Measurements from ENCODE around the gene PKD1L1.
A peak's percentile ranks its signal among the peaks of the same experiment; 100 is the strongest.

PKD1L1 gene

DNA sequence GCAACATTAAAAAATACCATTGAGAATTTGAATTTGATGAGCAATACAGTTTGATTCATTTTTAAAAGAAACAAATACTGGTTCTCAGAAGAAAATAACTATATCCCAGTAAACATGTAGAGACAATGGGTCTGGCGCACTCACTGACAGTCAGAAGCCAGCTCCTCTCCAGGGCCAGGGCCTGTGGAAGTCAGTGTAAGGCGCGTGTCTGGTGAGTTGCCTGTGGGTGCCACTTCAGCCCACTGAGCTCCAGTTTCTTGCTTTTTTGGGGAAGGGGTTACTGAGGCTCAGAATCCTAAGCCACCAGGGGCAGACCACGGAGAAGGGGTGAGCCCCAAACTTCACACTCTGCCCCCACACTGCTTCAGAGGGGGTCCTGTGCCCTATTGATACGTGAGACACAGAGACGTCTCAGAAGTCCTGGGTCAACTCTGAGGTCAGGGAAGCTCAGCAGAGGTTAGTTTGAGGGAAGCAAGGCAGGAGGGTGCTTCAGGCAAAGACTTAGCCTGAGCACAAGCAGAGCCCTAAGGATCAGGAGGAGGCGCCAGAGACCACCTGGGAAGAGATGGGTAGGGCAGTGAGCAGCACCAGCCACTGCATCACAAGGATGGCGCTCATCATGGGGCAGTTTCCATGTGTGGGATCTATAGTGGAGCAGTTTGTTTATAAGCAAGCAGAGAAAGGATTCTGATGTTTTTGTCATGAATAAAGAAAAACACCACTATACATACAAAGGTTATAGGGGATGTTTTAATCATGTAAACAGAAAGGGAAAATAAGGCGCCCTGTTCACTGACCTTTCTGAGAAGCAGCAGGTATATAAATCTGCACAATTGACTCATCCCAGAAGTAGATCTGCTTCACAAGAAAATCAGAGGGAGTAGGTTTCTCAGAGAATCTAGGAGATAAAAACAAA, 95.7 kb downstream of the PKD1L1 start:
- DNase-seq: peak; percentile 28

DNA sequence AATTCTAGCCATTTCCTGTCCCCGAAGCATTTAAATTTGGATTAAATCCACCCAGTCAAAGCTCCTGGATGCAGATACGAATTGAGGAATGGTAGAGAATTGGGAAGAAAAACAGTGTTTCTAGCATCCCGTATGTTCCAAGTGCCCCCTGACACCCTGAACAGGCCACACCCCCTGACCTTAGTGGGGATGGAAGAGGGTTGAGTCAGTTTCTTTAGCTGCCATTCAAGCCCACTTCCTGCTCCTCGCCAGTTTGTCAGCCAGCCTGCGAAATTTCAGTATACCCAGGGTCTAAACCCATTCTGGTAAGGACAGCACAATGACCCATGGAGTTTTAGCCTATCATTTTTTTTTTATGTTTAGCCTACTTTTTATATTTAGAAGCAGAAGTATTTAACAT, 101.1 kb downstream of the PKD1L1 start:
- no peak for DNase-seq

DNA sequence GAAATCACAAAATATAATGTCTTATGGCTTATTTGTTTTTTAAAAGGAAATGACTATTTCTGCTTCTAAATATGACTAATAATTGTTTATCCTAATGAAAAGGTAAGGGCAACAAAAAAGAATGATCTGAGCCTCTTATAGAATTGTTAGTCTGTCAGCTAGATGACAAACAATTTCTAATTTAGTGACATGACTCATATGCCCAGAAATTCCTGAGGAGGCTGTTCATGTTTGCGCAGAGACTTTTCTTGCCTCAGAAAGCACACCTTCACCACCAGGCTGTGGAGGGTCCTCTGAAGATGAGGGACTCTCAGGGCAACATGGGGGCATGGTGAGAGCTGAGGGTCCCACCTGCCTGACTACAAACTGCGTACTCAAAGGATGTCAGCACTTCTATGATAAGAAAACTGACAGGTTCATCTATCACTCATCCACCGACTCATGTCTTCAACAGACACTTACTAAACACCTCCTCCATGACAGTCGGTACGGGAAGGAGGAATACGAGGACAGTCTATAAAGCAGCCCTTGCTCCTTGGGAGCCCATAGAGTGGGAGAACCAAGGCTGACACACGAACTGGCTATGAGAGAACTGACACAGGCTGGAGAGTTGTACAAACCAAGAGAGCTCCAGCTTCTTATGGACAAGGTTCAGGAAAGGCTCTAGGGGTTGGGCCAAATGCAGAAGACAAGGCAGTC, 102.0 kb downstream of the PKD1L1 start:
- DNase-seq: no peak

DNA sequence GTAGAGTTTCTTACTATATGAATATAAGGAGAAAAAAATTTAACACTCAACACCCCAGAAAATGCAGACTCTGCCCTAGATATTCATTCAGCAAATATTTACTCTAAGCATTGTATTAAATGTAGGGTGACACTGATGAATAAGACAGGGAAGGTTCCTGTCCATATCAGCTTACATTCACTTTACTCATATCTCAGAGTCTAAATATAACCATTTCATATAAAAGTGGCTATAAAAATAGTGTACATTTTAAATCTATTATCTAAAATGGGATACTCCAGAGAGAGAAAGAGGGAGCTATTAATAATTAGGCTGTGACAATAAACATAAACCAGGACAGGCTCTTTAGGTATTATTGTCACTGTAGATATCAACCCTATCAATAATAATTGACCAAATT, 104.0 kb downstream of the PKD1L1 start:
- DNase-seq: no peak

DNA sequence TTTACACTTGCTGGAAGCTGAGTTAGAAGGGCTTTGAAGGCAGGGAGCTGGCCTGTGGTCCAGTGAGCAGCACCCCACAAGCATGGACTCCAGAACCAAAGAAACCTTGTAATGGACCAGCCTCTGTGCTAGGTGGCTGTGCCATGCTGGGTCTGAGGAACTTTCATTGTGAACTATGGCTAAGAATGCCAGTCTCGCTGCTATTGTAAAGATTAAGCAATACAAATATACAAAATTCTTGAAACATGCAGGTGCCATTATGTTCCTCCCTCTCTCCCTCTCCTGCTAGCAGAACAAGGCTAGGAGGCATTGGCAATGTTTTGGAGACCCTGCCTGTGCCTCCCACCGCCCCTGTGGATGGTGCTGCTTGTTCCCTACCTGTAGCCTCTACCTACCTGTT, 105.0 kb downstream of the PKD1L1 start:
- no peak for DNase-seq

DNA sequence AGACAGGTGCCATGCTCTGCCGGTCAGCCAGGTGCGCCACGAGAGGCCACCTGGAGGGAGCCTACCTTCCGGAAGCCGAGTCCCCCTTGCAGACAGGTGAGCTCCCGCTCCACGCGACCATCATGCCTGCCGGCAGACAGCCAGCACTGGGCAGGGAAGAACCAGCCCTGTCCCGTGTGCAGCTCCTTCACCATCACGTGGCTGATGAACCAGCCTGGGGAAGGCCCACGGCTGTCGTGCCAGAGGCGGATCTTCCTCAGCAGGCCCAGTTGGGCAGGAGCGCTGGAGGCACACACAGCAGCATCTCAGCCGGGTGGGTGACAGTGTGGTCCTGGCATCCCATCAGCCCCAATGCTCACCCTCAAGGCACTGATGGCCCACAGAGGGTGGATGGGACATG, 108.9 kb downstream of the PKD1L1 start:
- DNase-seq: no peak

DNA sequence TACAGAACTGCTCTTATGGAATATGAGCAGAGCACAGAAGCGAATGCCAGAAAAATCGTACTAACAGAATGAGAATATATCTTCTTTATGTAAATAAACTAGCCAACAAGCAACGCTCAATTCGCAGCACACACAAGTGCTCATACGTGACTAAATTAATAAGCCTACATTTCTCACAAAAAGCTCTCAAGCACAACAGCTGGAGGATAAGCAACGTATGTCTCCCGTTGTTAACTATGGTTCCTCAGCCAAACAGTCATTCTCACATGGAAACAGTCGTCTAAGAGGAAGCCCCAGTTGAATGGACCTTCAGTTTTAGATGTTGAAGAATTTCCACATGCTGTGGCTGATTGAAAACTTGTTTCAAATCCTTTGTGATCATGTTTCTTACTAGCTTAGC, 110.4 kb downstream of the PKD1L1 start:
- DNase-seq: no peak

DNA sequence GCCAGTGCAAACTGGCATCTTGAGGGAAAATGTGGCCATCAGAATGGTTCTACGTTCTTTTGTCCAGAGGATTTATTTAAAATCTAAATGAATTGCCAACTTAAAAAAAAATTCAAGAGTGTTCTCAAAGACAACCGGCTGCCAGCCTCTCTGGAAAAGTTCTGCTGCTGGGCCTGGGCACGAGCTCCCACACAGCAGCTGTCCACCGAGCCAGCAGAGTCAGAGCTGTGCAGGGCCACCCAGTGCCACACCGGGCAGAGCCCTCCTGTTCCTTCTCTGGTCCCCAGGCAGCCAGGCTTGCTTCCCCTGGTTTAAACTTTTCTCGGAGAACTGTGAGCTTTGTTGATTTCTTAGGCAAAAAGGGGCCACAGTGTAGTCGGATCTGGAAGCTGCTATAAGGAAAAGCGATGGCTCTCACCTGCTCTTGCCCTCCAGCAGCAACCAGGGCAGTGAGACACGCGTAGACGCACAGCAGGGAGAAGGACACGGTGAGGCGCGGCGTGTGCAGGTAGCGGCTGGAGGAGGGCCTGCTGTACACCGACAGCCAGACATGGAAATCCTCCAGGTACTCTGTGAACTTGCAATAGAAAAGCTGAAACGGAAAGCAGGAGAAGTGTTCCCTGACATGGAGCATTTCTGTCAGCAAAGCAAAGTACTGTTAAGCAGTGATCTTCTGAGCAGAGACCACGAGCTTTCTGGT, 111.6 kb downstream of the PKD1L1 start:
- no peak for DNase-seq

DNA sequence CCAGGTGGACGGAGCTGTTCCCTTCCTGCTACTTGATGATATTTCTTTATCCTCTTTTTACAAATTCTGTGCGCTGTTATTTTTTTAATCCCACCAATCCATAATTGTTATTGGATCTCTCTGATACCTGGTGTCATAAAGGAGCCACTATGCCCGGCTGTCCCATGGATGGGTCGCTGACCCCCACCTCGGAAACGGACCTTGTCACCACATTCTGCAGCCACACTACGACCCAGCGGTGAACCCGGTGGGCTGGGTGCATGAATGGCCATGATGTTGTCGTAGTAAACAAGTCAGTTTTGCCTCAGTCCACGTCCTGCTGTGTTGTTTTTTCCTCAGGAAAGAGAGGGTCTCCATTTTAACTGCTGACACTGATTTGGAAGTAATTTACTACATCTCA, 112.2 kb downstream of the PKD1L1 start:
- no peak for DNase-seq

DNA sequence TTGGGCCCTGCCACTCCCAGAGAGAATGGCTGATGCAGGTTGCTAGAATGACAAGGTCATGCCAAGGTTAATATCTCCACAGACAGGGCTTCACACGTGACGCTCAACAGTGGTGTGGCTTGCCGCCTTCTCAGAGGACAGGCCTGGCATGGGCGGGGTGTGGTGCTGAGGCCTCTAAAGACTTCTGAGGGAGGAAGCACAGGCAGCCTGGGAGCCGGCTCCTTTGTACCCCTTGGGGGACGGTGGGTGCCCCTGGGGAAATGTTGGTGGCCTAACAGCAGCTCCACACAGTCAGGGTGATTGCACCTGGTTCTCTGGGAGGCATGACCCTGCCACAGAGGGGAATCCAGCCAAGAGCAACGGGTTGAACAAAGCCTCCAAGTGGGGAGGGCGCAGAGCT, 115.1 kb downstream of the PKD1L1 start:
- DNase-seq: no peak

DNA sequence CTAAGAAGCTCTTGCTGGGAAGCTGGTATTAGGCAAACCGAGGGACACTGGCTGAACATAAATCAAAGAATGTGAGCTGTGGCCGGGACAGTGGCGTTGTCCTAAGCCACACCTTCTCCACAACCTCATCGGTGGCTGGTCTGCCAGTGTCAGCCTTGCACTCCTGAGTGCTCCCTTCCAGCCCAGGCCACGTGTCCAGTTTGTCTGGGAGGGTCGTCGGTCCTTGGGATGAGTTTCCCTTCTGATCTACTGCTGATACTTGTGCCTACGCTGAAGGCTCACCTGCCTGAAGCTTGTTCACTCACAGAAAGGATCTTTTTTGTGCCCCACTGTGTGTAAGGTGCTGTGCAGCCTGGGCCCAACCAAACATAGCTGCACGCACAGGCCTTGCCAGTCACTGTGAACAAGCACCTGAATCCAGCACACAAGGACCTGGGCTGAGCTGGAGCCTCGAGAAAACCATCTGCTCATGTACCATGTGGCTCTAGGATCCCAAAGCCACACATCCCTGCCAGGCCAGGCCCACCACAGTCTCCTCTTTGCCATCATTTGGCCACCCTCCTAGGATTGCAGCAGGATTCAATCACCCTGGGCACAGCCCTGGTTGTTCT, 116.1 kb downstream of the PKD1L1 start:
- no peak for DNase-seq

DNA sequence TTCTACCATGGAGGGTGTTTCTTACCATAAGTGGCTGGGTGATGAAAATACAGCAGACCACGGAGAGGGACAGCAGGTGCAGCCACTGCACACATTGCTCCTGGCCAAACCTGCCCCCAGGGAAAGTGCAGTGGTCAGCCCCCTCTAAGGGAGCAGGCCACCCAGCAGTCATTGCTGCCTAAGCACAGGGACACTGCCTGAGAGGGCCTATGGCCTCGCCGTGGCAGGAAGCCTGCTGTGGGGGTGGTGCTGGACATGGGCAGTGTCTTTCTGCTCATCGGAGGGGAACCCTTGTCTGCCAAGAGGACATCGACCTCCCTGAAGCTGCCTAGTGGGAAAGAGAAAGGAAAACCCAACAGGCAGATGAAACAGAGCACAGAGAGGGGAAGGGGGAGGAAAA, 118.3 kb downstream of the PKD1L1 start:
- no peak for DNase-seq

DNA sequence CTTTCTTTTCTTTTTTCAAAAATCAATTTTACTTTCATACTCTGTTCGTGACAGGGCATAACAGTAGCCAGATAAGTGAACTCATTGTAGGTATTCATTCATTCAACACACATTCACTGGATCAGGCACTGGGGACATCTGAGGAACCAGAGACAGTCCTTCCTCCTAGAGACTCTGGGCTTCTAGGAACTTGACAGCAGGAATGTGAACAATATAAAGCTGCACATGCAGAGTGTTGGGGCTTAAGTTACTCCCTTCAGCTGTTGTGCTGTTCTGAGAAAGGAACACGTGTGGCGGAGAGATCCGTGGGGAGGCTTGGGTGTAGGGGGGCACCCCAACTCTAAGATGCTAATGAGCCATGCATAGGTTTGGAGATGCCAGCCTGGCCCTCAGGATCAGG, 120.4 kb downstream of the PKD1L1 start:
- DNase-seq: no peak

DNA sequence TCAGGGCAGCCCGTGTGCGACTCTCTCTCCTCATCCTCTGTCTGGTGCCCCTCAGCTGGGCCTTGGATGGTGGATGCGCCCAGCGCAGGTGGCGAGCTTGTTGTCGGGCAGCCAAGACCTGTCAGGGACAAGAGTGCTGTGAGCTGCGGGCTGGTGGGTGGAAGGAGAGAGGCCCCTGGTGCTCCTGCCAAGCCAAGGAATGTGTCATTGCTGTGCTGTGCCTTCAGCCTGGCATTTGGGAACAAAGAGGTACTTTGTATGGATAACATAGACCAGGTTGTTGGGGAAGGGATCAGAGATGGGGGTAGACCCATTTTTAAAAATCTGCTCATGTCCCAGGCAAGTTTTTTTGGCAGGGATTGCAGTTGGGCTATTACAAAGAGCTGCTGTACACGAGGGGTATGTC, 120.9 kb downstream of the PKD1L1 start:
- no peak for DNase-seq

DNA sequence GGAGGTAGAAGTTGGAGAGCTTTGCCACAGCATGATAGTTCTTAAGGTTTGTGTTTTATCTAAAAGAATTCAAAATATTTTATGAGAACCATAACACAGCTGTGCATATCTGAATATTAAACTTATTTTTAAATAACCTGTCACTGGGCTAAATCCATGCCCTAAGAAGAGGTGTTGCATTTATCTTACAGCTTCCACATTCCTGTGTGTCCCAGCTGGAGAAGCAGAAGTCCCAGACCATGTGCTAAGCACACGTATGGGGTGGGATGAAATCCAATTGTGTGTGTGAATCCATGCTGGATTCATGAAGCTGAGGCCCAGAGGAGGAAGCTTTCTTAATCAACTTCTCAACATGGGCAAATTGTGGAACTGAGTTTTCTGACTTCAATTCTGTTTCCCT, 121.5 kb downstream of the PKD1L1 start:
- DNase-seq: no peak

DNA sequence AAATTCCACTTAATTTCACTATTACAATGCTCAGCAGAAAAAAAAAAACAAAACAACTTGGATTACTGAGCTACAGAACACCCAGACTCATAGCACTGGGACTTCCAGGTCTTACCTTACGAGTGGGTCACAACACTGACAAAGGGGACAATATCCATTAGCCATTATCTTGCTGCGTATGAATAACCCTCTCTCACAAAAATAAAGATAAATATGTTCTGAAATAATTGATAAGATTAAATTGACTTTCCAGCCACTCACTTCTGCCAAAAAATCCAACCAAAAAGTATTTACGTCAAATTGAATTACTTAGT, 128.7 kb downstream of the PKD1L1 start:
- DNase-seq: no peak

DNA sequence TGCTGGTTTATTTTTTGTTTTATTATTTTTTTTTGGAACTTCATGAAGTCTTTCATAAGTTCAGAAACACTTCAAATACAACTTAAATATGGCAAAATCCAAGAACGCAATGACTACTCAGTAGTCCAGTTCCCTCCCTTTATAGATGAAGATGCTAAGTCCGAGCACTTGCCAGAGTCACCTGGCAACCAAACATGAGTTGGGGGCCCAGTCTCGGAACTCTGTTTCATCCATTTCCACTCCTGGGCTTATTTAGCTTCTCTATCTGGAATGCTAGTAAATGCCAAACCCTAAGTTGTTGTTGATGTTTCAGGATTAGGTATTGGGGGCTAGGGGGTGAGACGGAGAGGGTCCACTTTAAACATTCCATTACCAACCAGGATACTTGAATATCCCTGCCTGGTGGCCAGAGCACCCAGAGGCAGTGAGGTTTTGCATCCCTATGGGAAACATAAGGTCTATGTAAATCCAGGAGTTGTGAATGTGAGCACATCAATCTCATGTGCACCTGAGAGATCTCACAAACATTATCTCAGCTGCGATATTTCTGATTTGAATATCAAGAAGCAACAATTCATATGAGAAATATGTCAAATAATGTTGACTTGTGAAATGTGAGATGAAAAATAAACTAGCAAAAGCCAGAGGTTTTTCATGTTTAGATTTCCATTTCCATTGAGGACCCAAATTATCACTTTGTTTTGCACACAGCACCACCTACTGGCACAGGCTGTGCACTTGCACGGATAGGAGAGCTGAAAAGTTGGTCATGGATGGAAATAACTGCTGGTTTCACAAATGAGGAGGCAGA, 129.3 kb downstream of the PKD1L1 start:
- DNase-seq: no peak

DNA sequence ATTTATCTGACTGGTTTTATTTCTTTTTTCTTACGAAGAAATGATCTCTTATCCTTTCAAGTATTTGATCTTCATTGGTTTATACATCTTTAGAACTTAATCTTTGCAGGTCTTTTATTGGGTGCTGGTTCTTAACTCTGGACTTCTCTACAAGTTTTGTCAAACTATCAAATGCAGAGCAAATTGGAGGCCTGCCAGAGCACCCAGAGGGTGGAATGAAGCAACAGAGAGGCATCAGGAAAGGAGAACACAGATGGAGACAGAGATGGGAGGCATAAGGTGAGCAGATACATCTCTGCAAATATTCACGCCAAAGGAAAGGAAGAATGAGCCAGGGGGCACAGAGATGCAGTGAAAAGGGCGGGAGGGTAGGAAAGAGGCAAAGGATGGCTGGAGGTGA, 130.3 kb downstream of the PKD1L1 start:
- no peak for DNase-seq

DNA sequence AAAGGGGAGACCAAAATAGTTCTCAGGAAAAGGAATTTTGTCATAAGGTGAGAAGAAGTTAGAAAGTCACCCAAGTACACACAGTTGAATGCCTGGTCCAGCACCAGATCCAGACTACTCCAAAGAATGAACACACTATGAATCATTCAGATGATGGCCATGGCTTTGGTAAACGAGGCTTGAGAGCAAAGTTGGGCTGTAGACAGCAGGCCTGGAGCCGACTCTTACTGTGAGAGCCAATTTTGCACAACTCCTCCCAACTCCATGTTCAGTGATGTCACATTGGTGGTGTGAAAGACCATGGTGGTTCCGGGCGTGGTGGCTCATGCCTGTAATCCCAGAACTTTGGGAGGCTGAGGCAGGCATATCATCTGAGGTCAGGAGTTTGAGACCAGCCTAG, 131.6 kb downstream of the PKD1L1 start:
- no peak for DNase-seq

DNA sequence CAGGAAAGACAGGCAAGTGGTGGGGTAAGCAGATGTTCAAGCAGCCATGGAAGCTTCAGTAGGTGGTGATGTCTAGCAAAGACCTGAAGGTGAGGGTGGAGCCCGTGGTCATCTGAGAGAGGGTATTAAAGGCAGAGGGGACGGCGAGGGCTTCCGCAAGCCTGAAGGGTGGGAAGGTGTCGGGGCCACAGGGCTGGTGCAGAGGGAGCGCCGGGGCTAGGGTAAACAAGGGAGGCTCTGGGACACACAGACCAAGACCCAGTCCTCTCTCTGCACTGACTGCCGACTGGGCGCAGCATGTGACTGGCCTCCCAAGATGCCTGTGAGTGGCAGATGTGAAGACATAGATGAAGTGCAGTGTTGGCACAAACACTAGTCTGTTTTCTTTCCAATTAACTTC, 132.4 kb downstream of the PKD1L1 start:
- DNase-seq: no peak

DNA sequence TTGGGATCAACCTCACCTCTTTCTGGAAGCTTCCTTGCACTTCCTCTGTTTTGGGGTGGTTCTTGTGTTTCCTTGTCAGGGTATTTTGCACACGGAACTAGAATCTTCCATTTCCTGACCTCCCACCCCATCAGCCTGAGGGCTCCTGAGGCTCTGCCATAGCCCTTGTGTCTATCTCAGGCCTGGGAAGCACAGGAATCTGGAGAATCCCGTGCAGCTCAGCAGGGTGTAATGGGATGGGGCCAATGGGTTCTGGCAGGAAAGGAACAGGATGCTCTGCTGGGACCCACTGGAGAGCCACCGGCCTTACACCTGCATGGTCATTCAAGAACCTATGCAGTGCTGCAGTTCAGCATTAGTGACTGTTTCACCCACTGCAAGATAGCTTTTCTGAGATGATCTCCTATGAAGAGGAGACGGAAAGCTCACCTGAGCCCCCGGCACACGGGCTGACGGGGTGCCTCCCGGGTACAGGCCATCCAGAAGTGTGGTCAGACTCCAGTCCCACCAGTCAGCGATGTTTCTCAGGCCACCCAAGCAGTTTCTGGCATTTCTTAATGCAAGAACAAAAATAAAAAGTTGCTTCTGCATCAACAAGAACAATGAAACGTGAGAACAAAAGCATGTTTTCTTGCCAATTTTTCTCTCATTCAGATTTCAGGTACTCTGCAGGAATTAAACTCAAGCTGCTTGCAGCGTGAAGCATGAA, 133.2 kb downstream of the PKD1L1 start:
- no peak for DNase-seq

DNA sequence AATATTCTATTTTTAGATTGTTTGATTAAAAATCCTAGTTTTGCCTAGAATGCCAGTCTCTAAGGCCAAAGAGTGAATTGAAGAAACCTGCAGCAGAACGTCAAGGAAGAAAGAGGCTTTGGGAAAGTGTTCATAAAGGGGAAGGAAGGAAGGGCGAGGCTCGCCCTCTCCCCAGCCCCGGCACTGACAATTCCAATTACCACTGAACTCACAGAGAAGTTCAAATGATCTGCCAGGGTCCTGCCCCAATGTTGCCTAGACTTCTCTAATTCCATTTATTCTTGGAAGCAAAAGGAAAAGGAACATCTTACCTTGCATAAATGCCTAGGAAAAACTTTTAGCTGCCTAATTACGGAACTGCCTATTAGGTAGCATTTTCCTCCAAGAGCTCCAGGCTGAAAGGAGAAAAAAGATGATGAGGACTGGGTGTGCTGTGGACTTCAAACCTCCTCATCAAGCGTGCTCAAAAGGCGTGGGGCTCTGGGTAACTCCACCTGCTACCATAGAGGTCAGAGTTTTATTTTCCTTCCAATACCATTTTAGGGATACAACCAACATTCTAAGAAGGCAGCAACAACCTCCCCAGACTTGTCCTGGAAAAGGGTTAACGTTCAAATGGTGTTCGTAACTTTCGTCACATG, 134.5 kb downstream of the PKD1L1 start:
- no peak for DNase-seq
